Breast epithelium (tissue), 4 donors: ENCODE results near the gene CAMKK1. TPM values are rescaled to one million over a fixed set of nuclear protein-coding genes. Genes with fewer than 3 reads are reported as not detected.

Experiments used
- DNase-seq, 2 donors: peaks; one replicate each; pipeline ENCODE4 v3.0.0-alpha.2; 2019; ENCODE audit warnings: low spot score in 2 of 2
- H3K27ac ChIP-seq, 2 donors: fragments of 200-600 bp; sonication (generic) in 1 of 2; one replicate each; pipeline ENCODE4 v1.5.1; 2016 to 2019; ENCODE audit warnings: mild to moderate bottlenecking in 1 of 2
- H3K27me3 ChIP-seq, 2 donors: fragments of 200-600 bp; sonication (generic) in 1 of 2; one replicate each; pipeline versions ENCODE4 v1.5.1 to v1.6.0; 2017 to 2019; ENCODE audit warnings: control low read depth in 1 of 2, mild to moderate bottlenecking in 1 of 2
- H3K36me3 ChIP-seq: fragments of 200-600 bp; one replicate; pipeline ENCODE4 v1.5.1; 2019
- H3K4me1 ChIP-seq, 2 donors: fragments of 200-600 bp; sonication (generic); one replicate each; pipeline ENCODE4 v1.5.1; 2016 to 2019; ENCODE audit warnings: control low read depth in 1 of 2
- H3K4me3 ChIP-seq, 3 donors: fragments of 200-600 bp; sonication (generic); 1 replicate in 2 of 3; 2 replicates in 1 of 3; pipeline ENCODE4 v1.5.1; 2016 to 2019; ENCODE audit warnings: mild to moderate bottlenecking in 3 of 3, moderate library complexity in 2 of 3
- H3K9me3 ChIP-seq, 2 donors: fragments of 200-600 bp; sonication (generic) in 1 of 2; one replicate each; pipeline ENCODE4 v1.5.1; 2016 to 2019; ENCODE audit warnings: control low read depth in 1 of 2
- POLR2A ChIP-seq: fragments of 450-650 bp; IDR thresholded peaks from one replicate; pipeline ENCODE4 v1.6.1; 2016; ENCODE audit warnings: antibody characterized with exemption, mild to moderate bottlenecking, moderate library complexity
- POLR2AphosphoS5 ChIP-seq, 3 donors: sonication (generic); formaldehyde crosslinking; IDR thresholded peaks; one replicate each; pipeline ENCODE4 v1.6.1; 2017; ENCODE audit warnings: antibody characterized with exemption in 3 of 3
- intact Hi-C: fragments of 100-400 bp; cut with DNase I; formaldehyde crosslinking; loops from one replicate; pipeline ENCODE4 v1.15.1; 2023; ENCODE audit warnings: low total_unique reads
- total RNA-seq, 3 donors: library from RNA; depleted of rRNA; stranded (reverse); fragments of >200 nt; gene quantifications; one replicate each; pipeline ENCODE4 v1.1.0, GENCODE V29; 2016
- TF ChIP-seq, protein P1 (sequence below), 3 donors: fragments of 450-650 bp; IDR thresholded peaks; one replicate each; pipeline ENCODE4 v1.5.1; 2016 to 2017; ENCODE audit warnings: antibody characterized with exemption in 3 of 3, mild to moderate bottlenecking in 3 of 3, moderate library complexity in 3 of 3

Gene CAMKK1
- total RNA-seq, 3 donors from 2014 or later = 3.0 to 7.8 (median 6.9) TPM

DNA sequence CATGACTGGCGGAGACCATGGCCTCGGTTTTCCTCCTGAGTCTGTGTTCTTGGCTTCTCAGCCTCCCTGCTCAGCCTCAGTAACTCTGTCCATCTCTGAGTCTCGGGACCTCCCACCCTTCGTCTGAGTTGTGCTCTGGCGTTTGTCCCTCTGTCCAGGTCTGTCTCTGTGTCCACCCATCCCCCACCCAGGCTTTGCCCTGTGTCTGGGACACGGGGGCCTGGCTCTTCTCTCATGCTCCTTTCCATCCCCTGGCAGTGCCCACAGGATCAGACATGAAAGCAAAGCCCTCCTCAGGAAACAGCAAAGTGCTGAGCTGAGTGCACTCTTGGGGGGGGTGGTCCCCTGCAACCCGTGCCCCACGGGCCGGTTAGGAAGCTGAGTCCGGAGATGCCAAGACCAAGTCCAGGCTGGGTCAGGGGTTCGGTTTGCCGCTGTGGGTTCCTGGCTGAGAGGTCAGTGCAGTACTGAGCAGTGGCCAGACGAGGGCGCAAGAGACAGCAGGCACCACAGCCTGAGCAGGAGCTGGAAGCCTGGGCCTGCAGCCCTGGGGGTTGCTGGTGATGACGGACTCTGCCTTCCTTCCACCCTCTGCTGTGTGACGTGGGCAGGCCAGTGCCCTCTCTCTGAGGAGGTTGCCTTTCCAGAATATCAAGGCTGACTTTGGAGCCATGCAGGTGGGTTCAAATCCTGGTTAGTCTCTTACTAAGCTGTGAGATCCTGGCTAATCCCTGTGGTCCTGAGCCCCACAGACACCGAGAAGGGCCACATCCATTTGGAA is 20.9 kb upstream of the CAMKK1 start:
- TF ChIP-seq, protein P1, sequence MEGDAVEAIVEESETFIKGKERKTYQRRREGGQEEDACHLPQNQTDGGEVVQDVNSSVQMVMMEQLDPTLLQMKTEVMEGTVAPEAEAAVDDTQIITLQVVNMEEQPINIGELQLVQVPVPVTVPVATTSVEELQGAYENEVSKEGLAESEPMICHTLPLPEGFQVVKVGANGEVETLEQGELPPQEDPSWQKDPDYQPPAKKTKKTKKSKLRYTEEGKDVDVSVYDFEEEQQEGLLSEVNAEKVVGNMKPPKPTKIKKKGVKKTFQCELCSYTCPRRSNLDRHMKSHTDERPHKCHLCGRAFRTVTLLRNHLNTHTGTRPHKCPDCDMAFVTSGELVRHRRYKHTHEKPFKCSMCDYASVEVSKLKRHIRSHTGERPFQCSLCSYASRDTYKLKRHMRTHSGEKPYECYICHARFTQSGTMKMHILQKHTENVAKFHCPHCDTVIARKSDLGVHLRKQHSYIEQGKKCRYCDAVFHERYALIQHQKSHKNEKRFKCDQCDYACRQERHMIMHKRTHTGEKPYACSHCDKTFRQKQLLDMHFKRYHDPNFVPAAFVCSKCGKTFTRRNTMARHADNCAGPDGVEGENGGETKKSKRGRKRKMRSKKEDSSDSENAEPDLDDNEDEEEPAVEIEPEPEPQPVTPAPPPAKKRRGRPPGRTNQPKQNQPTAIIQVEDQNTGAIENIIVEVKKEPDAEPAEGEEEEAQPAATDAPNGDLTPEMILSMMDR (IDR thresholded peaks at IDR 0.05) = peak; percentile 81 to 89 (median 86)
- TF ChIP-seq POLR2A = no peak
- TF ChIP-seq POLR2AphosphoS5 (IDR thresholded peaks at IDR 0.05) = no peak
- H3K4me3 ChIP-seq = no peak overlapping the region
- intact Hi-C loops = no loop called here
- H3K27ac ChIP-seq = no peak overlapping the region
- H3K4me1 ChIP-seq = no peaks in the 10 kb centered on the region
- H3K36me3 ChIP-seq = no peaks in the 10 kb centered on the region
- H3K9me3 ChIP-seq = no peaks in the 10 kb centered on the region
- DNase-seq = peak; percentile 41 to 70
- no peaks in the 10 kb centered on the region for H3K27me3 ChIP-seq

DNA sequence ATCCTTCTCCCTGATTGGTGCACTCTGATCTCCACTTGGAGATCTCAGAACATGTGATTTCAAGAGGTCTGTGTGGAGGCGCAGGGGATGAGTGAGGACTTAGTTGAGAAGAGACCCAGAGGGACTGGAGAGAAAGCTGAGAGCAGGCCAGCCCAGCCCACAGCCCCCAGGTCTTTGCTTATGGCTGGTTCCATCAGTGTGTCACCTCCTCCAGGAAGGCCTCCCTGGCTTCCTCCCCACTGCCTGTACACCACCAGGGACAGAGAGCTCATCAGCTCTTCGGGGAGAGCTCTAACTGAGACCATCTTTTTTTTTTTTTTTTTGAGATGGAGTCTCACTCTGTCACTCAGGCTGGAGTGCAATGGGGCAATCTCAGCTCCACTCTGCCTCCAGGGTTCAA is 20.0 kb upstream of the CAMKK1 start:
- no peak for DNase-seq
- H3K27me3 ChIP-seq = no peaks in the 10 kb centered on the region
- intact Hi-C loops = no loop called here

DNA sequence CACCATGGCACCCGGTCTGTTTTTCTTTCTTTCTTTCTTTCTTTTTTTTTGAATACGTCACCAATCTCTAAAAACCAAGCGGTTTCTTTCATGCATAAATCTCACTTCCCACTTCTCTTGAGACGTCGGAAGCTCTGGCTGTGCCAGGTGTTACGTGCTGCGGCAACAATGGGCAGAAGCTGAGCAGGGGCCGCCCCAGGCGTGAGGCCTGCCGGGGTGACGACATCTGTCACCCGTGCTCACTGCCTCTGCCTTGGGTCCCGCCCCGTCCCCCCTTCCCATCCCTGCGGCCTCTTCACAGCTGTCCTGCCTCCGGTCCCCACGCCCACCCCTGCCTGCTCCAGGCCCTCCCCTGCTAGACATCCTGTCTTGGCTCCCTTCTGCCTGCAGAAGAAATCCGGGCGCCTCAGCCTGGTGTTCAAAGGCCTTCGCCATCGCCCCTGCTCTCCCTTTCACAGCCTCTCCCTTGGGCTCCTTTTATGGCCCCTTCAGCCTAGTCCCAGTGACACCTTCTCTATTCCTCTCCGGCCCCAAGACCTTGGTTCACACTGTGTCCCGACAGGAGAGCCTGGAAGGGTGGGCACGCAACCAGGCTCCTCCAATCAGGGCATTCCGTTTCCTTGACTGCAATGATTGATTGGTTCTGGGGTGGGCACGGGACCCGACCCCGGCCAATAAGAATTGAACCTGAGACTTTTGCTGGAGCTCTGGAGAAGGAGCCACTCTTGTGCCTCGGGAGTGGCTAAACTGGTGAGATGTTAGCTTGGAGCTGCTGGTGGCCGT is 18.6 kb upstream of the CAMKK1 start:
- no peaks in the 10 kb centered on the region for H3K27me3 ChIP-seq
- H3K4me3 ChIP-seq = no peak overlapping the region
- no peaks in the 10 kb centered on the region for H3K4me1 ChIP-seq
- H3K27ac ChIP-seq = no peak overlapping the region
- no peaks in the 10 kb centered on the region for H3K9me3 ChIP-seq
- H3K36me3 ChIP-seq = no peaks in the 10 kb centered on the region
- TF ChIP-seq, protein P1 (IDR thresholded peaks at IDR 0.05) = no peak
- TF ChIP-seq POLR2AphosphoS5 (IDR thresholded peaks at IDR 0.05) (no peak), POLR2A (no peak)
- DNase-seq = peak in 1 of 2 donors; percentile 29
- intact Hi-C loops = no loop called here

More for the DNA sequence above, 20.0 kb upstream of the CAMKK1 start:
- H3K4me3 ChIP-seq = no peak overlapping the region
- H3K4me1 ChIP-seq = no peaks in the 10 kb centered on the region
- no peak overlapping the region for H3K27ac ChIP-seq
- TF ChIP-seq POLR2AphosphoS5 (IDR thresholded peaks at IDR 0.05) = no peak
- TF ChIP-seq POLR2A = no peak
- TF ChIP-seq, protein P1 (IDR thresholded peaks at IDR 0.05) = no peak
- H3K36me3 ChIP-seq = no peaks in the 10 kb centered on the region
- no peaks in the 10 kb centered on the region for H3K9me3 ChIP-seq

DNA sequence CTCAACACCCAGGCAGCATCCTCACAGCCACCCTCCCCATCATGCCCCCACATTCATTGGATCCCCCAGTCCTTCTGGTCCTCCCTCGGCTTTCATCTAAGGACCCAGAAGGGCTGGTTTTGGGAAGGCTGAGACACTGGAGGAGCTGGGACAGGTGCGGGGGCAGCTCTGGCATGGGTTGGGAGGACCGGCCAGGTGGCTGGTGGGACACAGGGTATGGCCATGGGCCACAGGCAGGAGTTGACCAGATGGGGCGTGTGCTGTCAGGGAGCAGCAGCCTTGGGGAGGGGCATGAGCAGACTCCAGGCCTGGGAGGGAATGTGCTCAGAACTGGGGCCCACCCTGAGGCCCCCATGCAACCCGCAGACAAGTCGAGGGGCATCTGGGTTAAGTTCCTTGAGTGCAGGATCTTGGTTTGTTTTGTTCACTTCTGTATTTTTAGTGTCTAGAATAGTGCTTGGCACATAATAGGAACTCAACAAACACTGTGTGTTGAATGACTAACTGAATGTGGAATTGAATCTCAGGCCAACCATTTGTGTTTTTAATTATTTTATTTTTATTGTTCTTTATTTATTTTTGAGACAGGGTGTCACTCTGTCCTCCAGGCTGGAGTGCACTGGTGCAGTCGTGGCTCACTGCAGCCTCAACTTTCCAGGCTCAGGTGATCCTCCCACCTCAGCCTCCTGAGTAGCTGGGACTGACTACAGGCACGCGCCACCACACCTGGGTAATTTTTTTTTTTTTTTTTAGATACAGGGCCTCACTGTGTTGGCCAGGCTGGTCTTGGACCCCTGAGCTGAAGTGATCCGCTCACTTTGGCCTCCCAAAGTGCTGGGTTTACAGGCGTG is 17.8 kb upstream of the CAMKK1 start:
- no peaks in the 10 kb centered on the region for H3K27me3 ChIP-seq
- H3K27ac ChIP-seq = no peak overlapping the region
- intact Hi-C loops = no loop called here
- no peak for DNase-seq
- no peaks in the 10 kb centered on the region for H3K9me3 ChIP-seq
- no peaks in the 10 kb centered on the region for H3K4me1 ChIP-seq
- H3K4me3 ChIP-seq = no peak overlapping the region
- no peak for TF ChIP-seq POLR2A
- no peak for TF ChIP-seq POLR2AphosphoS5 (IDR thresholded peaks at IDR 0.05)
- TF ChIP-seq, protein P1 (IDR thresholded peaks at IDR 0.05) = no peak
- H3K36me3 ChIP-seq = no peaks in the 10 kb centered on the region
